ENCODE data around the gene NR6A1.
"Not testable (repeated sequence)": the region's sequence is repeated elsewhere in the genome, so short reads cannot be mapped to it uniquely, and the experiment has no call there.

The NR6A1 gene

DNA sequence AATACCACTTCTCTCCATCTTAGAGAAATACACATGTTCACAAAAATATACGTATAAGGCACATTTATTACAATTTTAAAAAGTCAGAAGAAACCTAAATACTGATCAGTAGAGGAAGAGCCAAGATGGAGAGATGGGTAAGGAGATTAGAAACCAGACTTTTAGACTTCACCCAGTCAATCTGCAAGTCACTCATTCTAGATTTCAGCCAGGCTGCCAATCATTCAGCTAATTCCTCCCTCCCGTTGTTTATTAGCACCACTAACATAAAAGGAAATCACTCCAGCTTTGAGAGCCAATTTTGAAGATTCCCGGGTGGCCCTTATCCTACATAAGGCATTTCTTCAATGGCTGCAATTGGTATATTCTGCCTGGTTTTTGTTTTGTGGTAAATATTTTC is 154.2 kb downstream of the NR6A1 start:
- Histone ChIP-seq H4K20me1 (ENCODE audit: insufficient read depth, low read length, poor library complexity, severe bottlenecking) (no peaks in the 10 kb centered on the region), H3K4me1 (ENCODE audit: insufficient read depth, low read length, poor library complexity, severe bottlenecking) (no peaks in the 10 kb centered on the region), H3K9ac (ENCODE audit: low read depth, low read length, poor library complexity, severe bottlenecking) (no peak overlapping the region), H3K36me3 (ENCODE audit: insufficient read depth, low read length) (no peaks in the 10 kb centered on the region), H3K9me3 (ENCODE audit: insufficient read depth, low read depth, low read length) (no peaks in the 10 kb centered on the region), H3F3A (ENCODE audit: low read depth) (no peaks in the 10 kb centered on the region), H3K4me2 (ENCODE audit: low read depth, low read length, poor library complexity, severe bottlenecking) (no peak overlapping the region), H3K27me3 (ENCODE audit: insufficient read depth, low read length, poor library complexity, severe bottlenecking) (no peaks in the 10 kb centered on the region), H3K79me2 (ENCODE audit: insufficient read depth, low read length) (no peaks in the 10 kb centered on the region), H2AFZ (ENCODE audit: low read length) (no peak overlapping the region), H3K9me2 (replicated peaks; ENCODE audit: low read depth, low read length) (no peaks in the 10 kb centered on the region), H3K4me3 (ENCODE audit: low read length, poor library complexity, severe bottlenecking) (no peak overlapping the region)
- TF ChIP-seq EZH2phosphoT487 (IDR thresholded peaks at IDR 0.05; ENCODE audit: borderline replicate concordance) (no peak), CTCF (conservative IDR thresholded peaks at IDR 0.05; ENCODE audit: low read length) (no peak)

DNA sequence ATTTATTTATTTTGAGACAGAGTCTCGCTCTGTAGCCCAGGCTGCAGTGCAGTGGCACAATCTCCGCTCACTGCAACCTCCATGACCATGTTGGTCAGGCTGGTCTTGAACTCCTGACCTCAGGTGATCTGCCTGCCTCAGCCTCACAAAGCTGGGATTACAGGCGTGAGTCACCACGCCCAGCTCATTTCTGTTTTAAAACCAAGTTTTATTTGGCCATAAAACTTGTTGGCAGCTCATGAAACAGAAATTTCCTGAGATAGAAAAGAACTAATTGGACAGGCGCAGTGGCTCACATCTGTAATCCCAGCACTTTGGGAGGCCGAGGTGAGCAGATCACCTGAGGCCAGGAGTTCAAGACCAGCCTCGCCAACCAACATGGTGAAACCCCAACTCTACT is 155.3 kb downstream of the NR6A1 start:
- not testable (repeated sequence) for H3K79me2 ChIP-seq (ENCODE audit: insufficient read depth, low read length); H3F3A ChIP-seq (ENCODE audit: low read depth); H3K4me3 ChIP-seq (ENCODE audit: low read length, poor library complexity, severe bottlenecking); H3K4me1 ChIP-seq (ENCODE audit: insufficient read depth, low read length, poor library complexity, severe bottlenecking); H2AFZ ChIP-seq (ENCODE audit: low read length); H4K20me1 ChIP-seq (ENCODE audit: insufficient read depth, low read length, poor library complexity, severe bottlenecking); H3K27me3 ChIP-seq (ENCODE audit: insufficient read depth, low read length, poor library complexity, severe bottlenecking); H3K9me3 ChIP-seq (ENCODE audit: insufficient read depth, low read depth, low read length); H3K4me2 ChIP-seq (ENCODE audit: low read depth, low read length, poor library complexity, severe bottlenecking); H3K9me2 ChIP-seq (replicated peaks; ENCODE audit: low read depth, low read length); H3K9ac ChIP-seq (ENCODE audit: low read depth, low read length, poor library complexity, severe bottlenecking); H3K36me3 ChIP-seq (ENCODE audit: insufficient read depth, low read length)

DNA sequence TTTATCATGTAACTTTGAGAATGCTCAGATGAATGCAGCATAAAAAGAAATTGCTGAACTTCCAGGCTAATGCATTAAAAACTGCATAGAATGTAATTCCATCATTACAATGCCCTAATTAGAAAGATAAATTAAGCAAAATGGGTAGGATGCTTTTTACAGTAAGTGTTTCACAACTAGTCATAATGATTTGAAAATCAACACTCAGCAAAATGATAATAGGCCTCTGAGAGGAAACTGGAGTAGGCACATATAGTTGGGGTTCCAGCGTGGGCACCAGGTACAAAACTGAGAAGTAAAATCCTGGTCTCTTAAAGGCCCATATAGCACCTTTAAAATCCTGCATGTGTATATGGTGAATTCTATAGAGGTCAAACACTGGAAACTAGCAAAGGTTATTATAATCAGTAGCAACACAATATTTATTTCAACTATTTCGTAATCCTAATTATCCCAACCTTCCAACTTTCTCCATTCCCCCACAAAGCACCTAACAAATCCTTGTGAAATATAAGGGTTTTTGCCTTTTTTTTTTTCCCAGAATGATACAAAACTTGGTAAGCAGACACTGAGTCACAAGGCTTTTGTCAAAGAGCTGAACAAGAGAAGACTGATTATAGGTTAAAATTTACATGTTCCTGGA is 155.9 kb downstream of the NR6A1 start:
- Histone ChIP-seq H3K9me2 (replicated peaks; ENCODE audit: low read depth, low read length) (no peaks in the 10 kb centered on the region), H3K4me3 (ENCODE audit: low read length, poor library complexity, severe bottlenecking) (no peak overlapping the region), H3F3A (ENCODE audit: low read depth) (no peaks in the 10 kb centered on the region), H3K9me3 (ENCODE audit: insufficient read depth, low read depth, low read length) (no peaks in the 10 kb centered on the region), H4K20me1 (ENCODE audit: insufficient read depth, low read length, poor library complexity, severe bottlenecking) (no peaks in the 10 kb centered on the region), H3K27me3 (ENCODE audit: insufficient read depth, low read length, poor library complexity, severe bottlenecking) (no peaks in the 10 kb centered on the region), H3K4me1 (ENCODE audit: insufficient read depth, low read length, poor library complexity, severe bottlenecking) (no peaks in the 10 kb centered on the region), H3K9ac (ENCODE audit: low read depth, low read length, poor library complexity, severe bottlenecking) (no peak overlapping the region), H3K36me3 (ENCODE audit: insufficient read depth, low read length) (no peaks in the 10 kb centered on the region), H3K79me2 (ENCODE audit: insufficient read depth, low read length) (no peaks in the 10 kb centered on the region), H3K4me2 (ENCODE audit: low read depth, low read length, poor library complexity, severe bottlenecking) (no peak overlapping the region), H2AFZ (ENCODE audit: low read length) (no peak overlapping the region)
- TF ChIP-seq EZH2phosphoT487 (IDR thresholded peaks at IDR 0.05; ENCODE audit: borderline replicate concordance): no peak
- TF ChIP-seq CTCF (conservative IDR thresholded peaks at IDR 0.05; ENCODE audit: low read length): no peak

GRCh38 chr9:124613849-124614248 is 157.3 kb downstream of the NR6A1 start:
- TF ChIP-seq CTCF (conservative IDR thresholded peaks at IDR 0.05; ENCODE audit: low read length): no peak
- TF ChIP-seq EZH2phosphoT487 (IDR thresholded peaks at IDR 0.05; ENCODE audit: borderline replicate concordance): no peak
- Histone ChIP-seq H3K79me2 (ENCODE audit: insufficient read depth, low read length) (no peaks in the 10 kb centered on the region), H3K9me2 (replicated peaks; ENCODE audit: low read depth, low read length) (no peaks in the 10 kb centered on the region), H3K36me3 (ENCODE audit: insufficient read depth, low read length) (no peaks in the 10 kb centered on the region), H3K4me3 (ENCODE audit: low read length, poor library complexity, severe bottlenecking) (no peak overlapping the region), H3K9ac (ENCODE audit: low read depth, low read length, poor library complexity, severe bottlenecking) (no peak overlapping the region), H4K20me1 (ENCODE audit: insufficient read depth, low read length, poor library complexity, severe bottlenecking) (no peaks in the 10 kb centered on the region), H3K9me3 (ENCODE audit: insufficient read depth, low read depth, low read length) (no peaks in the 10 kb centered on the region), H3F3A (ENCODE audit: low read depth) (no peaks in the 10 kb centered on the region), H2AFZ (ENCODE audit: low read length) (no peak overlapping the region), H3K4me1 (ENCODE audit: insufficient read depth, low read length, poor library complexity, severe bottlenecking) (no peaks in the 10 kb centered on the region), H3K4me2 (ENCODE audit: low read depth, low read length, poor library complexity, severe bottlenecking) (no peak overlapping the region), H3K27me3 (ENCODE audit: insufficient read depth, low read length, poor library complexity, severe bottlenecking) (no peaks in the 10 kb centered on the region)

All from Loucy (cell line).